ENCODE data around the gene ACBD6.

The ACBD6 gene

DNA sequence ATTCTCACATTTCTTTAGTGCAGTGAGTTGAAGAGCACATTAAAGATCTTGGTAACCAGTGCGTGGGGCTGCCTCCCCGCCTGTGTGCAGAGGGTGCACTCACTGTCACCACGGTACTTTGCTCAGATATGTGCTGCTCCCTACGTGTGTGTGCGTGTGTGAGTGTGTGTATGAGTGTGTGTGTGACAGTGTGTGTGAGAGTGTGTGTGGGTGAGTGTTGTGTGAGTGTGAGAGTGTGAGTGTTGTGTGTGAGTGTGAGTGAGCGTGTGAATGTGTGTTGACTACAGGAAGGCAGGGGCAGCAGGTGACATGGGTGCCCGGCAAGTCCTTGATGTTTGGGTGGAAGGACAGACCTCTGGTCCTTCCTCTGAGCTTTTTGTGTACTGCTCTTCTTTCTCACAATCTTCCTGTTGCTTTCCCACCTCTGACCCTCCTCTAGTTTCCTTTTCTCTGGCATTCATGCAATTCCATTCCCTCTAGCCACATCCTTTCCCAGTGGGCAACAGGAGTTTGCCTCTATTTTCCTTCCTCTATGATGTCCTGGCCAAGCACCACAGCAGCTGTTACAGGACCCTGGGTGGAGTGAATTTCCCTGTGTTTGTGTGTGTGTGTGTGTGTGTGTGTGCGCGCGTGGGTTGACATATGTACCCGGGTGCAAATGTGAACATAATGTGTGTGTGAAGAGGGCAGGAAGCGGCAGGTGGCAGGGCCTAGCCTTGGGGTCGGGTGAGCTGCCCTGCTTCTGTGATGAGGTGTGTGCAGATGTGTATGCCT, 252.5 kb downstream of the ACBD6 start:
- H3K9me3 ChIP-seq (ENCODE audit: control insufficient read depth, low read length): no peaks in the 10 kb centered on the region
- DNase-seq: no peak
- peaks cover 12% of the 10 kb centered on the region for H3K27me3 ChIP-seq (replicated peaks; ENCODE audit: control insufficient read depth, insufficient read depth, low read length, poor library complexity, severe bottlenecking)
- H3K4me1 ChIP-seq (ENCODE audit: control insufficient read depth, insufficient read depth, low read length, poor library complexity, severe bottlenecking): no peaks in the 10 kb centered on the region
- no peak overlapping the region for H3K4me3 ChIP-seq (ENCODE audit: insufficient read depth, low read depth, low read length, poor library complexity, severe bottlenecking)
- H3K27ac ChIP-seq (ENCODE audit: insufficient read depth, low read length, poor library complexity, severe bottlenecking): no peak overlapping the region
- H3K36me3 ChIP-seq (ENCODE audit: control insufficient read depth, insufficient read depth, low read length): no peaks in the 10 kb centered on the region

- Histone ChIP-seq H3K9me3 (ENCODE audit: control insufficient read depth, low read length) (no peaks in the 10 kb centered on the region), H3K27ac (ENCODE audit: insufficient read depth, low read length, poor library complexity, severe bottlenecking) (no peak overlapping the region), H3K4me3 (ENCODE audit: insufficient read depth, low read depth, low read length, poor library complexity, severe bottlenecking) (no peak overlapping the region), H3K36me3 (ENCODE audit: control insufficient read depth, insufficient read depth, low read length) (no peaks in the 10 kb centered on the region), H3K27me3 (replicated peaks; ENCODE audit: control insufficient read depth, insufficient read depth, low read length, poor library complexity, severe bottlenecking) (peaks cover 8% of the 10 kb centered on the region), H3K4me1 (ENCODE audit: control insufficient read depth, insufficient read depth, low read length, poor library complexity, severe bottlenecking) (no peaks in the 10 kb centered on the region)
- no peak for DNase-seq
Observed at GRCh38 chr1:180248731-180249681, 253.4 kb downstream of the ACBD6 start.

GRCh38 chr1:180248176-180248575, 254.2 kb downstream of the ACBD6 start:
- no peak overlapping the region for H3K4me3 ChIP-seq (ENCODE audit: insufficient read depth, low read depth, low read length, poor library complexity, severe bottlenecking)
- no peak overlapping the region for H3K27ac ChIP-seq (ENCODE audit: insufficient read depth, low read length, poor library complexity, severe bottlenecking)
- no peak for DNase-seq
- H3K4me1 ChIP-seq (ENCODE audit: control insufficient read depth, insufficient read depth, low read length, poor library complexity, severe bottlenecking): no peaks in the 10 kb centered on the region
- H3K27me3 ChIP-seq (replicated peaks; ENCODE audit: control insufficient read depth, insufficient read depth, low read length, poor library complexity, severe bottlenecking): peaks cover 4% of the 10 kb centered on the region
- H3K36me3 ChIP-seq (ENCODE audit: control insufficient read depth, insufficient read depth, low read length): no peaks in the 10 kb centered on the region
- H3K9me3 ChIP-seq (ENCODE audit: control insufficient read depth, low read length): no peaks in the 10 kb centered on the region

GRCh38 chr1:180247580-180247979, 254.8 kb downstream of the ACBD6 start:
- H3K27ac ChIP-seq (ENCODE audit: insufficient read depth, low read length, poor library complexity, severe bottlenecking): no peak overlapping the region
- DNase-seq: no peak
- H3K27me3 ChIP-seq (replicated peaks; ENCODE audit: control insufficient read depth, insufficient read depth, low read length, poor library complexity, severe bottlenecking): peaks cover 5% of the 10 kb centered on the region
- no peak overlapping the region for H3K4me3 ChIP-seq (ENCODE audit: insufficient read depth, low read depth, low read length, poor library complexity, severe bottlenecking)
- H3K9me3 ChIP-seq (ENCODE audit: control insufficient read depth, low read length): no peaks in the 10 kb centered on the region
- H3K4me1 ChIP-seq (ENCODE audit: control insufficient read depth, insufficient read depth, low read length, poor library complexity, severe bottlenecking): no peaks in the 10 kb centered on the region
- no peaks in the 10 kb centered on the region for H3K36me3 ChIP-seq (ENCODE audit: control insufficient read depth, insufficient read depth, low read length)

- no peak overlapping the region for H3K4me3 ChIP-seq (ENCODE audit: insufficient read depth, low read depth, low read length, poor library complexity, severe bottlenecking)
- H3K4me1 ChIP-seq (ENCODE audit: control insufficient read depth, insufficient read depth, low read length, poor library complexity, severe bottlenecking): no peaks in the 10 kb centered on the region
- H3K9me3 ChIP-seq (ENCODE audit: control insufficient read depth, low read length): no peaks in the 10 kb centered on the region
- H3K27me3 ChIP-seq (replicated peaks; ENCODE audit: control insufficient read depth, insufficient read depth, low read length, poor library complexity, severe bottlenecking): peaks cover 4% of the 10 kb centered on the region
- no peak for DNase-seq
- H3K27ac ChIP-seq (ENCODE audit: insufficient read depth, low read length, poor library complexity, severe bottlenecking): no peak overlapping the region
- no peaks in the 10 kb centered on the region for H3K36me3 ChIP-seq (ENCODE audit: control insufficient read depth, insufficient read depth, low read length)
Observed at GRCh38 chr1:180247061-180247460, 255.3 kb downstream of the ACBD6 start.

DNA sequence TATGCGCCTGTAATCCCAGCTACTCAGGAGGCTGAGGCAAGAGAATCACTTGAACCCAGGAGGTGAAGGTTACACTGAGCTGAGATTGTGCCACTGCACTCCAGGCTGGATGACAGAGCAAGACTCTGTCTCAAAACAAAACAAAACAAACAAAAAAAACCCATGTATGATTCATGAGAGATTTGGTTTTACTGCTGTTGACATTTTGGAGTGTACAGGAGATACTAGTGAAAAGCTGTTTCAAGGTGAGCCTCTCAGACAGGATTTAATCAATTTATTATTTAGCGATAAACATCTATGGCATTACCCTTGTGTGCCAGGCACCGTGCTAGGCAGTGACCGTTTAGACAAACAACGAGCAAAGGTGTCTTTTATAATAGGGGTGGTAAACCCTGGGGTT, 255.8 kb downstream of the ACBD6 start:
- H3K4me3 ChIP-seq (ENCODE audit: insufficient read depth, low read depth, low read length, poor library complexity, severe bottlenecking): no peak overlapping the region
- H3K27ac ChIP-seq (ENCODE audit: insufficient read depth, low read length, poor library complexity, severe bottlenecking): no peak overlapping the region
- DNase-seq: no peak
- H3K36me3 ChIP-seq (ENCODE audit: control insufficient read depth, insufficient read depth, low read length): no peaks in the 10 kb centered on the region
- H3K27me3 ChIP-seq (replicated peaks; ENCODE audit: control insufficient read depth, insufficient read depth, low read length, poor library complexity, severe bottlenecking): peaks cover 4% of the 10 kb centered on the region
- H3K4me1 ChIP-seq (ENCODE audit: control insufficient read depth, insufficient read depth, low read length, poor library complexity, severe bottlenecking): no peaks in the 10 kb centered on the region
- H3K9me3 ChIP-seq (ENCODE audit: control insufficient read depth, low read length): no peaks in the 10 kb centered on the region

DNA sequence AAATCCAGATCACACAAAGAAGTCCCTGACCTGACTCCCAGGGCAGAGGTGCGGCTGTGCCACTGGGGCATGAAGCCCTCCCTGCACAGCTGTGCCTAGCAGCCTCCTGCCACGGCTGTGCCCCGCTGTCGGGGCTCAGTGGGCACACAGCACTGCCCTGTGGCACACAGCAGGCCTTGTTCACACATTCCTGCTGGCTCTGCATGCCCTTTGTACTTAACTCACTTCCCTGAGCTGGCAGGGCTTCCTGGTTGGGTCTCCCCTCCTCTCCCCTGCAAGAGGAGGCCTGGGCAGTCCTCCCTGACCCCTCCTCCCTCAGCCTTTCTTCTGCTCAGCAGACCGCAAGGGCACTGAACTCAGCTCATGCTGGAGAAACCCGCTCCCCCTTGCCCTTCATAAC, 257.5 kb downstream of the ACBD6 start:
- Histone ChIP-seq H3K27me3 (replicated peaks; ENCODE audit: control insufficient read depth, insufficient read depth, low read length, poor library complexity, severe bottlenecking) (peaks cover 4% of the 10 kb centered on the region), H3K36me3 (ENCODE audit: control insufficient read depth, insufficient read depth, low read length) (no peaks in the 10 kb centered on the region), H3K27ac (ENCODE audit: insufficient read depth, low read length, poor library complexity, severe bottlenecking) (no peak overlapping the region), H3K4me3 (ENCODE audit: insufficient read depth, low read depth, low read length, poor library complexity, severe bottlenecking) (no peak overlapping the region), H3K9me3 (ENCODE audit: control insufficient read depth, low read length) (no peaks in the 10 kb centered on the region), H3K4me1 (ENCODE audit: control insufficient read depth, insufficient read depth, low read length, poor library complexity, severe bottlenecking) (no peaks in the 10 kb centered on the region)
- no peak for DNase-seq

- Histone ChIP-seq H3K27me3 (replicated peaks; ENCODE audit: control insufficient read depth, insufficient read depth, low read length, poor library complexity, severe bottlenecking) (peaks cover 5% of the 10 kb centered on the region), H3K27ac (ENCODE audit: insufficient read depth, low read length, poor library complexity, severe bottlenecking) (no peak overlapping the region)
Observed at GRCh38 chr1:180243517-180244221, 258.7 kb downstream of the ACBD6 start.

GRCh38 chr1:180241716-180242544, 260.4 kb downstream of the ACBD6 start:
- no peak overlapping the region for H3K4me3 ChIP-seq (ENCODE audit: insufficient read depth, low read depth, low read length, poor library complexity, severe bottlenecking)
- H3K36me3 ChIP-seq (ENCODE audit: control insufficient read depth, insufficient read depth, low read length): no peaks in the 10 kb centered on the region
- peaks cover 13% of the 10 kb centered on the region for H3K27me3 ChIP-seq (replicated peaks; ENCODE audit: control insufficient read depth, insufficient read depth, low read length, poor library complexity, severe bottlenecking)
- no peaks in the 10 kb centered on the region for H3K9me3 ChIP-seq (ENCODE audit: control insufficient read depth, low read length)
- no peak overlapping the region for H3K27ac ChIP-seq (ENCODE audit: insufficient read depth, low read length, poor library complexity, severe bottlenecking)
- H3K4me1 ChIP-seq (ENCODE audit: control insufficient read depth, insufficient read depth, low read length, poor library complexity, severe bottlenecking): no peaks in the 10 kb centered on the region
- DNase-seq: no peak

More at GRCh38 chr1:180243517-180244221, 258.7 kb downstream of the ACBD6 start:
- no peaks in the 10 kb centered on the region for H3K4me1 ChIP-seq (ENCODE audit: control insufficient read depth, insufficient read depth, low read length, poor library complexity, severe bottlenecking)
- DNase-seq: no peak
- H3K4me3 ChIP-seq (ENCODE audit: insufficient read depth, low read depth, low read length, poor library complexity, severe bottlenecking): no peak overlapping the region
- H3K9me3 ChIP-seq (ENCODE audit: control insufficient read depth, low read length): no peaks in the 10 kb centered on the region
- H3K36me3 ChIP-seq (ENCODE audit: control insufficient read depth, insufficient read depth, low read length): no peaks in the 10 kb centered on the region
